ENCODE data around the gene CKMT1A. TPM values are rescaled to one million over a fixed set of nuclear protein-coding genes. Genes with fewer than 3 reads are reported as not detected.
A peak's percentile ranks its signal among the peaks of the same experiment; 100 is the strongest.
"Not testable (repeated sequence)": the region's sequence is repeated elsewhere in the genome, so short reads cannot be mapped to it uniquely, and the experiment has no call there.

Gene CKMT1A
- polyA plus RNA-seq, 3 donors, result not detected

DNA sequence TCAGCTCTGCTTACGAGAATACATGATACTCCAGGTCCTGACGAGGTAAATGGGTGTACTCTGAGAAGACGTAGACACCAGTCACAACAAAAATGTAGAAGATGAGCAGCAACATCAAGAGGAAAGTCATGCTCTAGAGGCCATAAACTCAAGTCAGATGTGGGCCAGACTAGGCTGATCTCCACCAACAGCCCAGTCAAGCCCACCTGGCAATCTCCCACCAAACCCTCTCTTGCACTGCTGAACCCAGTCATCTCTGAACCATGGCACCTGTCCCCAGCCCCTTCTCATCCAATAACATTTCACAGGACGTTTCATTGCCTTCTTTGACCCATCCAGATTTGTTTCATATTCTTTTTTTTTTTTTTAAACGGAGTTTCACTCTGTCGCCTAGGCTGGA, 41.8 kb downstream of the CKMT1A start:
- Histone ChIP-seq H3K36me3 (replicated peaks in 1 of 2; ENCODE audit: control insufficient read depth in 1 of 2, insufficient read depth in 2 of 2, low read length in 2 of 2) (no peaks in the 10 kb centered on the region), H3K4me2 (replicated peaks; ENCODE audit: extremely low read depth, low read length, poor library complexity, severe bottlenecking) (no peak overlapping the region), H3K27me3 (ENCODE audit: control insufficient read depth in 2 of 2, insufficient read depth in 2 of 2, low read length in 2 of 2) (no peaks in the 10 kb centered on the region), H3K79me2 (ENCODE audit: insufficient read depth, low read length) (no peaks in the 10 kb centered on the region), H3K27ac (ENCODE audit: low read depth in 1 of 2, low read length in 2 of 2) (no peak overlapping the region), H2AFZ (ENCODE audit: insufficient read depth, low read depth, low read length, poor library complexity, severe bottlenecking) (no peak overlapping the region), H3K4me3 (replicated peaks in 1 of 3; ENCODE audit: low read depth in 2 of 3, low read length in 3 of 3) (no peak overlapping the region), H3K9me3 (replicated peaks in 1 of 2; ENCODE audit: control insufficient read depth in 1 of 2, insufficient read depth in 1 of 2, low read length in 2 of 2) (no peaks in the 10 kb centered on the region), H3K4me1 (ENCODE audit: control insufficient read depth in 1 of 2, insufficient read depth in 2 of 2, low read length in 2 of 2) (no peaks in the 10 kb centered on the region), H3K9ac (ENCODE audit: insufficient read depth, low read length, poor library complexity, severe bottlenecking) (no peak overlapping the region), H4K20me1 (ENCODE audit: insufficient read depth, low read length) (no peaks in the 10 kb centered on the region)
- Mint-ChIP-seq H3K27ac (peak overlapping the region in 1 of 7 donors; percentile 50), H3K36me3 (no peaks in the 10 kb centered on the region), H3K4me3 (no peak overlapping the region), H3K27me3 (ENCODE audit: low read depth in 3 of 3) (peaks cover 2 to 6% (median 6%) of the 10 kb centered on the region in 3 donors), H3K9me3 (peaks cover 0 to 2% (median 0%) of the 10 kb centered on the region in 7 donors), H3K4me1 (no peaks in the 10 kb centered on the region)
- WGBS (ENCODE audit: insufficient coverage), result 88% methylated on average over 1 of the region's 6 CpGs
- TF ChIP-seq, protein P1, sequence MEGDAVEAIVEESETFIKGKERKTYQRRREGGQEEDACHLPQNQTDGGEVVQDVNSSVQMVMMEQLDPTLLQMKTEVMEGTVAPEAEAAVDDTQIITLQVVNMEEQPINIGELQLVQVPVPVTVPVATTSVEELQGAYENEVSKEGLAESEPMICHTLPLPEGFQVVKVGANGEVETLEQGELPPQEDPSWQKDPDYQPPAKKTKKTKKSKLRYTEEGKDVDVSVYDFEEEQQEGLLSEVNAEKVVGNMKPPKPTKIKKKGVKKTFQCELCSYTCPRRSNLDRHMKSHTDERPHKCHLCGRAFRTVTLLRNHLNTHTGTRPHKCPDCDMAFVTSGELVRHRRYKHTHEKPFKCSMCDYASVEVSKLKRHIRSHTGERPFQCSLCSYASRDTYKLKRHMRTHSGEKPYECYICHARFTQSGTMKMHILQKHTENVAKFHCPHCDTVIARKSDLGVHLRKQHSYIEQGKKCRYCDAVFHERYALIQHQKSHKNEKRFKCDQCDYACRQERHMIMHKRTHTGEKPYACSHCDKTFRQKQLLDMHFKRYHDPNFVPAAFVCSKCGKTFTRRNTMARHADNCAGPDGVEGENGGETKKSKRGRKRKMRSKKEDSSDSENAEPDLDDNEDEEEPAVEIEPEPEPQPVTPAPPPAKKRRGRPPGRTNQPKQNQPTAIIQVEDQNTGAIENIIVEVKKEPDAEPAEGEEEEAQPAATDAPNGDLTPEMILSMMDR (IDR thresholded peaks at IDR 0.05), result no peak
- no peak for DNase-seq
- intact Hi-C loops (cut with micrococcal nuclease), result no loop called here

DNA sequence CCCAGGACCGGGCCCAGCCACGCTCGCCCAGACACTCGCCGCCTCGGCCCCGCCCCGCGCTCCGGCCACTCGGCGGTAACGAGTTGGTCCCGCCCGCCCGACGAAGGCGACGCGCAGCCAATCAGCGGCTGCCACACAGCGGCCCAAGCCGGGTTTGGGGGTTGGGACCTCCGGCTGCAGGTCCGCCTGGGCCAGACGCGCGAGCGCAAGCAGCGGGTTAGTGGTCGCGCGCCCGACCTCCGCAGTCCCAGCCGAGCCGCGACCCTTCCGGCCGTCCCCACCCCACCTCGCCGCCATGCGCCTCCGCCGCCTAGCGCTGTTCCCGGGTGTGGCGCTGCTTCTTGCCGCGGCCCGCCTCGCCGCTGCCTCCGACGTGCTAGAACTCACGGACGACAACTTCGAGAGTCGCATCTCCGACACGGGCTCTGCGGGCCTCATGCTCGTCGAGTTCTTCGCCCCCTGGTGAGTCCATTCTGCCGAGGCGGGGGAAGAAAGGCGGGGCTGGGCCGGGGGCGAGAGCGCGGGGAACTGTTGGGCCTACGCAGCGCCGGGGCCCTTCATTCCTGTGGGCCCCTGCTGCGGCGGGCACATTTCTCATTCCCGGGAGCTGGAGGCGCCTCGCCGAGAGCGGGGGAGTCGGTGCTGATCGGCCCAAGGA, 52.7 kb downstream of the CKMT1A start, which contains the start of gene PDIA3:
Gene PDIA3 (plus strand): TSS at position 194 of the 658 bp plus-strand sequence. CDS start 102 bp downstream, at position 296.
- H3K4me1 ChIP-seq (ENCODE audit: control insufficient read depth in 1 of 2, insufficient read depth in 2 of 2, low read length in 2 of 2), result peaks cover 33 to 49% of the 10 kb centered on the region in 2 donors
- intact Hi-C loops (cut with micrococcal nuclease), result loop anchor here in 1 of 2 donors (5.0 to 10.0 kb wide), 2 partner anchors 46 to 798 kb away; partner anchors contain the start of gene SERF2
- peak within 1 kb of the TSS; percentile 100 for H3K9ac ChIP-seq (ENCODE audit: insufficient read depth, low read length, poor library complexity, severe bottlenecking)

GRCh38 chr15:43746903-43747309, 53.2 kb downstream of the CKMT1A start:
- 3% methylated on average over 4 of the region's 12 CpGs for WGBS (ENCODE audit: insufficient coverage)
- Histone ChIP-seq H3K4me1 (ENCODE audit: control insufficient read depth in 1 of 2, insufficient read depth in 2 of 2, low read length in 2 of 2) (peaks cover 33 to 49% of the 10 kb centered on the region in 2 donors), H3K9ac (ENCODE audit: insufficient read depth, low read length, poor library complexity, severe bottlenecking) (peak overlapping the region; percentile 100), H3K79me2 (ENCODE audit: insufficient read depth, low read length) (peaks cover 57% of the 10 kb centered on the region), H3K4me3 (replicated peaks in 1 of 3; ENCODE audit: low read depth in 2 of 3, low read length in 3 of 3) (peak overlapping the region; percentile 79 to 91 (median 82)), H4K20me1 (ENCODE audit: insufficient read depth, low read length) (peaks cover 50% of the 10 kb centered on the region), H3K27ac (ENCODE audit: low read depth in 1 of 2, low read length in 2 of 2) (peak overlapping the region; percentile 99), H3K4me2 (replicated peaks; ENCODE audit: extremely low read depth, low read length, poor library complexity, severe bottlenecking) (peak overlapping the region; percentile 79)
- not testable (repeated sequence) for H3K27me3 Mint-ChIP-seq (ENCODE audit: low read depth in 3 of 3); H3K27me3 ChIP-seq (ENCODE audit: control insufficient read depth in 2 of 2, insufficient read depth in 2 of 2, low read length in 2 of 2); H3K9me3 Mint-ChIP-seq; H3K36me3 ChIP-seq (replicated peaks in 1 of 2; ENCODE audit: control insufficient read depth in 1 of 2, insufficient read depth in 2 of 2, low read length in 2 of 2); H2AFZ ChIP-seq (ENCODE audit: insufficient read depth, low read depth, low read length, poor library complexity, severe bottlenecking); H3K9me3 ChIP-seq (replicated peaks in 1 of 2; ENCODE audit: control insufficient read depth in 1 of 2, insufficient read depth in 1 of 2, low read length in 2 of 2)
- intact Hi-C loops (cut with micrococcal nuclease), result loop anchor here in 1 of 2 donors (5.0 to 10.0 kb wide), 2 partner anchors 45 to 798 kb away; partner anchors contain the start of gene SERF2
- Mint-ChIP-seq H3K27ac (peak overlapping the region; percentile 93 to 99 (median 97)), H3K4me3 (peak overlapping the region; percentile 88 to 92), H3K36me3 (peaks cover 7 to 12% of the 10 kb centered on the region in 2 donors), H3K4me1 (peaks cover 39% of the 10 kb centered on the region)
- peak; percentile 81 to 93 (median 83) for DNase-seq

More for the DNA sequence above, 52.7 kb downstream of the CKMT1A start, which contains the start of gene PDIA3:
- peak within 1 kb of the TSS; percentile 79 for H3K4me2 ChIP-seq (replicated peaks; ENCODE audit: extremely low read depth, low read length, poor library complexity, severe bottlenecking)
- H3K4me3 ChIP-seq (replicated peaks in 1 of 3; ENCODE audit: low read depth in 2 of 3, low read length in 3 of 3), result peak within 1 kb of the TSS; percentile 79 to 91 (median 82)
- not testable (repeated sequence) for H3K36me3 Mint-ChIP-seq; H3K36me3 ChIP-seq (replicated peaks in 1 of 2; ENCODE audit: control insufficient read depth in 1 of 2, insufficient read depth in 2 of 2, low read length in 2 of 2); H3K27me3 ChIP-seq (ENCODE audit: control insufficient read depth in 2 of 2, insufficient read depth in 2 of 2, low read length in 2 of 2); H3K9me3 ChIP-seq (replicated peaks in 1 of 2; ENCODE audit: control insufficient read depth in 1 of 2, insufficient read depth in 1 of 2, low read length in 2 of 2); H3K27me3 Mint-ChIP-seq (ENCODE audit: low read depth in 3 of 3); H3K9me3 Mint-ChIP-seq
- DNase-seq, result peak; percentile 87 to 91 (median 90)
- peak within 1 kb of the TSS; percentile 99 for H3K27ac ChIP-seq (ENCODE audit: low read depth in 1 of 2, low read length in 2 of 2)
- WGBS (ENCODE audit: insufficient coverage), result under 1% methylated on average over 84 of the region's 84 CpGs
- H3K79me2 ChIP-seq (ENCODE audit: insufficient read depth, low read length), result peaks cover 52% of the 10 kb centered on the region
- H3K4me3 Mint-ChIP-seq, result peak within 1 kb of the TSS; percentile 88 to 92
- H3K27ac Mint-ChIP-seq, result peak within 1 kb of the TSS; percentile 93 to 99 (median 97)
- H4K20me1 ChIP-seq (ENCODE audit: insufficient read depth, low read length), result peaks cover 44% of the 10 kb centered on the region
- peak within 1 kb of the TSS; percentile 68 for H2AFZ ChIP-seq (ENCODE audit: insufficient read depth, low read depth, low read length, poor library complexity, severe bottlenecking)
- H3K4me1 Mint-ChIP-seq, result peaks cover 35% of the 10 kb centered on the region
